ENCODE results near the gene TTC6.

- TF ChIP-seq, protein P1, sequence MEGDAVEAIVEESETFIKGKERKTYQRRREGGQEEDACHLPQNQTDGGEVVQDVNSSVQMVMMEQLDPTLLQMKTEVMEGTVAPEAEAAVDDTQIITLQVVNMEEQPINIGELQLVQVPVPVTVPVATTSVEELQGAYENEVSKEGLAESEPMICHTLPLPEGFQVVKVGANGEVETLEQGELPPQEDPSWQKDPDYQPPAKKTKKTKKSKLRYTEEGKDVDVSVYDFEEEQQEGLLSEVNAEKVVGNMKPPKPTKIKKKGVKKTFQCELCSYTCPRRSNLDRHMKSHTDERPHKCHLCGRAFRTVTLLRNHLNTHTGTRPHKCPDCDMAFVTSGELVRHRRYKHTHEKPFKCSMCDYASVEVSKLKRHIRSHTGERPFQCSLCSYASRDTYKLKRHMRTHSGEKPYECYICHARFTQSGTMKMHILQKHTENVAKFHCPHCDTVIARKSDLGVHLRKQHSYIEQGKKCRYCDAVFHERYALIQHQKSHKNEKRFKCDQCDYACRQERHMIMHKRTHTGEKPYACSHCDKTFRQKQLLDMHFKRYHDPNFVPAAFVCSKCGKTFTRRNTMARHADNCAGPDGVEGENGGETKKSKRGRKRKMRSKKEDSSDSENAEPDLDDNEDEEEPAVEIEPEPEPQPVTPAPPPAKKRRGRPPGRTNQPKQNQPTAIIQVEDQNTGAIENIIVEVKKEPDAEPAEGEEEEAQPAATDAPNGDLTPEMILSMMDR (IDR thresholded peaks at IDR 0.05): no peak
- no peak for TF ChIP-seq POLR2A (IDR thresholded peaks at IDR 0.05)
- no peak for TF ChIP-seq POLR2AphosphoS5 (IDR thresholded peaks at IDR 0.05)
These were observed 8.7 kb upstream of the TTC6 start for GRCh38 chr14:37586797-37587130.
